Fibroblast of skin of right biceps (primary cell): Measurements from ENCODE around the gene TNFRSF8.
A peak's percentile ranks its signal among the peaks of the same experiment; 100 is the strongest.
"Not testable (repeated sequence)": the region's sequence is repeated elsewhere in the genome, so short reads cannot be mapped to it uniquely, and the experiment has no call there.

ENCODE experiments used
- DNase-seq: peaks from one replicate; pipeline ENCODE4 v3.0.0-alpha.2; 2013

The TNFRSF8 gene

GRCh38 chr1:12088607-12089006, 25.5 kb downstream of the TNFRSF8 start:
- DNase-seq, result no peak

GRCh38 chr1:12090326-12090725, 27.2 kb downstream of the TNFRSF8 start:
- no peak for DNase-seq

GRCh38 chr1:12091191-12091590, 28.1 kb downstream of the TNFRSF8 start:
- no peak for DNase-seq

- no peak for DNase-seq
These were observed 31.1 kb downstream of the TNFRSF8 start for GRCh38 chr1:12094180-12094579.

GRCh38 chr1:12095452-12096263, 32.6 kb downstream of the TNFRSF8 start:
- peak; percentile 4 for DNase-seq

- DNase-seq, result no peak
These were observed 33.5 kb downstream of the TNFRSF8 start for GRCh38 chr1:12096615-12097014.

- peak; percentile 17 for DNase-seq
These were observed 34.2 kb downstream of the TNFRSF8 start for GRCh38 chr1:12097321-12097720.

GRCh38 chr1:12098786-12099185, 35.7 kb downstream of the TNFRSF8 start:
- no peak for DNase-seq

- DNase-seq, result no peak
These were observed 36.5 kb downstream of the TNFRSF8 start for GRCh38 chr1:12099610-12100009.

GRCh38 chr1:12100071-12100470, 37.0 kb downstream of the TNFRSF8 start:
- no peak for DNase-seq

- not testable (repeated sequence) for DNase-seq
These were observed 38.0 kb downstream of the TNFRSF8 start for GRCh38 chr1:12101120-12101519.

GRCh38 chr1:12102066-12102465, 39.0 kb downstream of the TNFRSF8 start:
- DNase-seq, result no peak

- no peak for DNase-seq
These were observed 41.3 kb downstream of the TNFRSF8 start for GRCh38 chr1:12104417-12104816.

- DNase-seq, result no peak
These were observed 43.0 kb downstream of the TNFRSF8 start for GRCh38 chr1:12106153-12106552.

GRCh38 chr1:12106861-12107260, 43.8 kb downstream of the TNFRSF8 start:
- DNase-seq, result not testable (repeated sequence)

- no peak for DNase-seq
These were observed 44.6 kb downstream of the TNFRSF8 start for GRCh38 chr1:12107718-12108117.

GRCh38 chr1:12109901-12110300, 46.8 kb downstream of the TNFRSF8 start:
- no peak for DNase-seq

GRCh38 chr1:12111741-12112140, 48.6 kb downstream of the TNFRSF8 start:
- no peak for DNase-seq

GRCh38 chr1:12112711-12113161, 49.6 kb downstream of the TNFRSF8 start:
- no peak for DNase-seq

- peak; percentile 47 for DNase-seq
These were observed 50.6 kb downstream of the TNFRSF8 start for GRCh38 chr1:12113433-12114339.

GRCh38 chr1:12114340-12114683, 51.2 kb downstream of the TNFRSF8 start:
- no peak for DNase-seq

- no peak for DNase-seq
These were observed 51.8 kb downstream of the TNFRSF8 start for GRCh38 chr1:12114916-12115315.

- DNase-seq, result peak; percentile 56
These were observed 58.3 kb downstream of the TNFRSF8 start for GRCh38 chr1:12121212-12122003.
